HUDEP-2 (cell line): ENCODE data around the gene MCM9.
A peak's percentile ranks its signal among the peaks of the same experiment; 100 is the strongest.

Source experiments
- DNase-seq, 76 experiments: peaks; one replicate each; lab custom pipeline; 2025; ENCODE audit not compliant: unreplicated experiment in 76 of 76; lab: John Stamatoyannopoulos, UW

Gene MCM9

GRCh38 chr6:118934461-118935330 is at the start of gene MCM9:
Gene MCM9, minus strand, starts transcription at chr6:118935159. Its CDS starts 3,436 bp downstream, at chr6:118931723.
- peak in 75 of 76 experiments; percentile 43 to 97 (median 90) for DNase-seq

DNA sequence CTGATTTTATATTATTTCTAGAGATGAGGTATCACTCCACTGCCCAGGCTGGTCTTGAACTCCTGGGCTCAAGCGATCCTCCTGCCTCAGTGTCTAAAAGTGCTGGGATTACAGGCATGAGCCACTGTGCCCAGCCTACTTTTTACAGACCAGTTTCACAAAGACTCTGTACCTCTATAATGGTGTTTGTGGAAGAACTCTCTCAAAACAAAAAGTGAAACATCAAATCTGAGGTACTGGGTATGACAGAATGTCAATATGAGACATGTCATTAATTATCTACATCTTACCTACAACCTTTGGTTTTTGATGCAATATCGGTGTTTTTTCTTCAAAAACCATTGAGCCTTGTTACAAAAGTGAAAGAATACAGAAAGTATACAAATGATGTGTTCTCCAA is 49.4 kb upstream of the MCM9 start:
- DNase-seq, result no peak

DNA sequence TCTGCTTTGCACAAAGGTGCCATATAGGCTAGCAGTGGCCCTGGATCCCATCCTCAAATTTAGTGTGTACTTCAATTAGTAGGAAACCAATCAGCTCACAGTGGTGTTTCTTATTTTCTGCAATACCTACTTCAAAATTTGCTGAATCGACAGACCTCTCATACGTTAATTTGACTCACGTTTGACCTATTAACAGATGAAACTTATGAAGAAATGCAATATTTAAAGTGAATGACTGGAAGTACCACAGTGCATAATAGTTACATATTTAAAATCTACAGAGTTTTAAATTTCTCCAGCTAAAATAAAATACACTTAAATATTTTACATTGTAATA is 47.6 kb upstream of the MCM9 start:
- no peak for DNase-seq

GRCh38 chr6:118981884-118982574 is 47.1 kb upstream of the MCM9 start:
- DNase-seq, result no peak

GRCh38 chr6:118980063-118980462 is 45.1 kb upstream of the MCM9 start:
- no peak for DNase-seq

GRCh38 chr6:118974790-118975189 is 39.8 kb upstream of the MCM9 start:
- no peak for DNase-seq

- no peak for DNase-seq
Measured at GRCh38 chr6:118971682-118972081, 36.7 kb upstream of the MCM9 start.

DNA sequence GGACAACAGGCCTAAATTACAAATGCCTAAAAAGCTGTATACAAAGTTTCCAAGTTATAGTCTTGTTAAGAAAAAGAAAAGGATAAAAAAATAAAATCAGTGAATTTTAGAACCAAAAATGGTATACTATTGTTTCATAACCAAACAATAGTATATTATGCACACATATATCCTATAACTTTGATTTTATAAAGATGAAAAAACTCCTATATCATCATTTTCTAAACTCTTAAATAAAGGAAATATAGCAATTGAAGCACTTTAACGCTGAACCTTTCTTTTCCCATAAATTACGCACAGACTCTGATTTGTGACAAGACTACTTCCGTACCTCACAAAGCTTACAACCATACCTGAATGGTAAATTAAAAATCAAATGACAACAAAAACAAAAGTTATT is 35.9 kb upstream of the MCM9 start:
- DNase-seq, result no peak

DNA sequence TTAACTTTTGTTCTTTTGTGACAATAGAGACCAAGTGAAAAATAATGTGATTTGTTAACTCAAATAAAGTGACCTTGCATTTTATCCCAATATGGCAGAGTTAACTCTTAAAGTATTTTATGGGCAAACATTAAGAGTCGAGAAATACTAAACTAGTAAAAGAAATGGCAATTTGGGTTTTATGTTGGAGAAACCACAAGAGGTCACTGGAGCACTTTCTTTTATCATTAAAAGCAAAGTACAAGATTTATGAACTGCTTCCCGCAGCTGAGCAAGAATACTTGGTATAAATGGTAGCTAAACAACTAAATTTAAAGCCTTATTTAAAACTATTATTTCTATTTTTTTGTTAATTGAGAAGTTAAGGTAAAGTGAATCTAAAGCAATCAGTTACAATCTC is 33.5 kb upstream of the MCM9 start:
- peak in 7 of 76 experiments; percentile 8 to 52 (median 17) for DNase-seq

- no peak for DNase-seq
Measured at GRCh38 chr6:118967239-118967638, 32.3 kb upstream of the MCM9 start.

DNA sequence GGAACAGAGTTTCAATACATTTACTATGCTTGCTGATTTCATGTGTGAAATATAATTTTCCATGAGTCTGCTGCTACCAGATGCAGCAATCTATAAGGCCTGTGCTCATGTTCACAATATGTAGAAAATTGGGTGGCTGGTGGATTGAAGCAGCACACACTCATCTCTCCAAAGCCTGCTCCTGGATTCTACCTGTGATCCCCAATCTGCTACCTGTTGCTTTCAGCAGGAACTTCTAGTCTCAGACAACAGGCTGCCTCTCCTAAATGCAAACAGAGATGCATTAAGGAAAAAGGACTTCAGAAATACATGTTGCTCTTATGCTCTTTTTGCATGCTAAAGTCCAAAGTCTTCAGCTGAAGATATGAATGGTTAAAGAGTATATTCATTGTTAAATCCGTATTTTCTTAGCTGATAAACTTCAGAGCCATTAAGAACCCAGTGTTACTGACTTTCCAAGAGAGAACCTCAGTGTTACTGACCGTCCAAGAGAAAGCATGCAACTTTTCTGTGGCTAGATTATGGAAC is 30.9 kb upstream of the MCM9 start:
- DNase-seq, result no peak

- DNase-seq, result no peak
Measured at GRCh38 chr6:118965371-118965770, 30.4 kb upstream of the MCM9 start.

- DNase-seq, result no peak
Measured at GRCh38 chr6:118963003-118963402, 28.0 kb upstream of the MCM9 start.

DNA sequence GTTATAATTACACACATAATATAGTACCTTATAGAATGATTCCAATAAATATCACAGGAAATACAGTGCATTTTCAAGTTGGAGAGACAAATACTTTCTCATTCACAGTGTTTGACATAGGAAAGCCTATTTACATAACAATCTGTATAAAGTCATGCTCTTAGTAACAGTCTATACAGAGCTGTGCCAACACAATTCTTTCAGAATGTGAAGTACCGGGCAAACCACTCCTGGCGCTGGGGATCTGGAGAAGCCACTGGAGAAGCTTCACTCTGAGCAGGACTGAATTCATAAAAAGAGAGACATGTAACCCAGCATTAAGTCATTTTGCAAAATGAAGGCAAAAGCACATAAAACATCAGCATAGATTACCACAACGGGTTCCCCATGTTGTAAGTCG is 24.9 kb upstream of the MCM9 start:
- DNase-seq, result no peak

DNA sequence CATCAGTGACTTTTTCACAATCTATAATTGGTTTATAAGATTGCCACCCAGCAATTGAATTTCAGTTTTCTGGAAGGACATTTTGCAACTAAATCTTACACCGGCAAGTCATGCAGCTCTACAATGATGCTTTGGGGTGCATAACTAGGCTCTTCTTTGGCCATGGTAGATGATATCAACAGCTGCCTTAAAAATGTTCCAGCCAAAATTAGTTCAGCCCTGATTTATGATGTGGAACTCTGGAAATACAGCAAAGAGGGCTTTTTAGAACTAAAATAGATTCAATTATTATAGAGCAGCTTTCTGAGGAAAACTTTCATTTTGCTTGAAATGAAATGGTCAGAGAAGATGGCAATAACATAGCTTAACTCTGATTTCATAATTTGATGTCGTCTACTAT is 18.4 kb upstream of the MCM9 start:
- no peak for DNase-seq

DNA sequence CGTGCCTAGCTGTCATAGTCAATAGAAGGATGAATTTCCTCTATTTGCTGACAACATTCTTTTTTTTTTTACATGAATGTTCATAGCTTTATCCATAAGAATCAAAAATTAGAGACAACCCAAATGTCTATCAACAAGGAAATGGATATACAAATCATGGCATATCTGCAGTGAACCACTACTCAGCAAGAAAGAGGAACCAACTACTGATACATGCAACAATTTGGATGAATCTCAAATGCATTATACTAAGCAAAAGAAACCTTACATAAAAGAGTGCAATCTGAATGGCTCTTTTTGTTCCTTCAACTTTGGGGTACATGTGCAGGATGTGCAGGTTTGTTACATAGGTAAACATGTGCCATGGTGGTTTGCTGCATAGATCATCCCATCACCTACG is 17.7 kb upstream of the MCM9 start:
- no peak for DNase-seq

DNA sequence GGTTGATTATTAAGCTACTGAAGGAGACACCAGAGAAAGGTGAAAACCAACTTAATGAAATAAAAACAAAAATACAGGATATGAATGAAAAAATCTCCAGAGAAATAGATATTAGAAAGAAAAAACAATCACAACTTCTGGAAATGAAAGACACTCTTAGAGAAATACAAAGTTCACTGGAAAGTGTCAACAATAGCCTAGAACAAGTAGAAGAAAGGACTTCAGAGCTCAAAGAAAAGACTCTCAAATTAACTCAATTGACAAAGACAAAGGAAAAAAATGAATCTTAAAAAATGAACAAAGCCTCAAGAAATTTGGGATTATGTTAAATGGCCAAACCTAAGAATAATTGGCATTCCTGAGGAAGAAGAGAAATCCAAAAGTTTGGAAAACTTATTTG is 10.3 kb upstream of the MCM9 start:
- DNase-seq, result no peak

GRCh38 chr6:118940770-118941169 is 5.8 kb upstream of the MCM9 start:
- no peak for DNase-seq

- no peak for DNase-seq
Measured at GRCh38 chr6:118939683-118940082, 4.7 kb upstream of the MCM9 start.

GRCh38 chr6:118935978-118936703 is 1.2 kb upstream of the MCM9 start:
- DNase-seq, result no peak

- DNase-seq, result no peak
Measured at GRCh38 chr6:118935331-118935668, 341 bp upstream of the MCM9 start.
